Measurements from ENCODE around the gene SRSF10. TPM values are rescaled to one million over a fixed set of nuclear protein-coding genes. Genes with fewer than 3 reads are reported as not detected.

SRSF10 gene
- total and polyA plus RNA-seq, 2 donors (not counting 1 experiment from before 2014, with no cell fraction given), result 93.5 to 113 TPM

GRCh38 chr1:23963617-23964234 is 16.4 kb downstream of the SRSF10 start:
- H3K27ac ChIP-seq (ENCODE audit: insufficient read depth, low read length), result no peak overlapping the region
- H3K27me3 ChIP-seq (ENCODE audit: control insufficient read depth, insufficient read depth, low read length), result no peaks in the 10 kb centered on the region
- H3K4me1 ChIP-seq (ENCODE audit: control insufficient read depth, extremely low read depth, insufficient read depth, low read length), result peaks cover 2% of the 10 kb centered on the region
- TF ChIP-seq EZH2 (IDR thresholded peaks at IDR 0.05; ENCODE audit: low read length, missing control alignments), result no peak
- TF ChIP-seq CTCF (conservative IDR thresholded peaks at IDR 0.05 in 1 of 2, IDR thresholded peaks at IDR 0.05 in 1 of 2; ENCODE audit: low read depth in 1 of 2, low read length in 2 of 2), result no peak
- H3K4me2 ChIP-seq (ENCODE audit: extremely low read depth, insufficient read depth, low read length), result no peak overlapping the region
- no peaks in the 10 kb centered on the region for H3K9me3 ChIP-seq (ENCODE audit: control insufficient read depth, insufficient read depth, low read depth, low read length)
- no peak overlapping the region for H3K4me3 ChIP-seq (replicated peaks in 1 of 4; ENCODE audit: control extremely low read depth in 1 of 4, insufficient read depth in 1 of 4, low read depth in 3 of 4, low read length in 4 of 4)
- H3K79me2 ChIP-seq (ENCODE audit: control insufficient read depth, insufficient read depth, low read length), result peaks cover 29% of the 10 kb centered on the region
- DNase-seq (ENCODE audit: low read depth in 2 of 2), result no peak
- H2AFZ ChIP-seq (ENCODE audit: low read length), result no peak overlapping the region
- peaks cover 2% of the 10 kb centered on the region for H4K20me1 ChIP-seq (ENCODE audit: control insufficient read depth, extremely low read depth, insufficient read depth, low read length)
- H3K36me3 ChIP-seq (ENCODE audit: control insufficient read depth, insufficient read depth, low read length), result no peaks in the 10 kb centered on the region
- no peak overlapping the region for H3K9ac ChIP-seq (ENCODE audit: insufficient read depth, low read length)

GRCh38 chr1:23960291-23961020 is 19.7 kb downstream of the SRSF10 start:
- Histone ChIP-seq H3K27ac (ENCODE audit: insufficient read depth, low read length) (peak overlapping the region; percentile 96), H3K27me3 (ENCODE audit: control insufficient read depth, insufficient read depth, low read length) (no peaks in the 10 kb centered on the region), H3K4me2 (ENCODE audit: extremely low read depth, insufficient read depth, low read length) (peak overlapping the region; percentile 93), H3K9me3 (ENCODE audit: control insufficient read depth, insufficient read depth, low read depth, low read length) (no peaks in the 10 kb centered on the region), H3K79me2 (ENCODE audit: control insufficient read depth, insufficient read depth, low read length) (peaks cover 26% of the 10 kb centered on the region), H3K4me3 (replicated peaks in 1 of 4; ENCODE audit: control extremely low read depth in 1 of 4, insufficient read depth in 1 of 4, low read depth in 3 of 4, low read length in 4 of 4) (peak overlapping the region; percentile 69 to 100 (median 82)), H3K9ac (ENCODE audit: insufficient read depth, low read length) (peak overlapping the region; percentile 97), H4K20me1 (ENCODE audit: control insufficient read depth, extremely low read depth, insufficient read depth, low read length) (peaks cover 2% of the 10 kb centered on the region), H2AFZ (ENCODE audit: low read length) (no peak overlapping the region), H3K36me3 (ENCODE audit: control insufficient read depth, insufficient read depth, low read length) (no peaks in the 10 kb centered on the region), H3K4me1 (ENCODE audit: control insufficient read depth, extremely low read depth, insufficient read depth, low read length) (peaks cover 2% of the 10 kb centered on the region)
- TF ChIP-seq EZH2 (IDR thresholded peaks at IDR 0.05; ENCODE audit: low read length, missing control alignments) (no peak), CTCF (conservative IDR thresholded peaks at IDR 0.05 in 1 of 2, IDR thresholded peaks at IDR 0.05 in 1 of 2; ENCODE audit: low read depth in 1 of 2, low read length in 2 of 2) (no peak)
- peak in 1 of 2 donors; percentile 49 for DNase-seq (ENCODE audit: low read depth in 2 of 2)

- Histone ChIP-seq H3K79me2 (ENCODE audit: control insufficient read depth, insufficient read depth, low read length) (peaks cover 26% of the 10 kb centered on the region), H3K27ac (ENCODE audit: insufficient read depth, low read length) (peak within 1 kb of the TSS; percentile 96), H3K27me3 (ENCODE audit: control insufficient read depth, insufficient read depth, low read length) (no peaks in the 10 kb centered on the region), H3K4me2 (ENCODE audit: extremely low read depth, insufficient read depth, low read length) (peak within 1 kb of the TSS; percentile 93), H3K4me3 (replicated peaks in 1 of 4; ENCODE audit: control extremely low read depth in 1 of 4, insufficient read depth in 1 of 4, low read depth in 3 of 4, low read length in 4 of 4) (peak within 1 kb of the TSS; percentile 69 to 100 (median 82)), H3K36me3 (ENCODE audit: control insufficient read depth, insufficient read depth, low read length) (no peaks in the 10 kb centered on the region), H4K20me1 (ENCODE audit: control insufficient read depth, extremely low read depth, insufficient read depth, low read length) (peaks cover 2% of the 10 kb centered on the region), H3K9ac (ENCODE audit: insufficient read depth, low read length) (peak within 1 kb of the TSS; percentile 97), H3K9me3 (ENCODE audit: control insufficient read depth, insufficient read depth, low read depth, low read length) (no peaks in the 10 kb centered on the region), H2AFZ (ENCODE audit: low read length) (peak within 1 kb of the TSS; percentile 65), H3K4me1 (ENCODE audit: control insufficient read depth, extremely low read depth, insufficient read depth, low read length) (peaks cover 5% of the 10 kb centered on the region)
- peak; percentile 95 for DNase-seq (ENCODE audit: low read depth in 2 of 2)
- TF ChIP-seq CTCF (conservative IDR thresholded peaks at IDR 0.05 in 1 of 2, IDR thresholded peaks at IDR 0.05 in 1 of 2; ENCODE audit: low read depth in 1 of 2, low read length in 2 of 2), result no peak
- no peak for TF ChIP-seq EZH2 (IDR thresholded peaks at IDR 0.05; ENCODE audit: low read length, missing control alignments)
Observed at GRCh38 chr1:23959461-23960290, 20.5 kb downstream of the SRSF10 start, which contains the start of gene PNRC2. Gene PNRC2 (plus strand): TSS chr1:23959828. CDS start chr1:23961458, 1,630 bp downstream.

Measured in fibroblast of lung (primary cell).